Right kidney (tissue), 1 donor: ENCODE measurements around the gene BTG4.

ENCODE experiments used
- DNase-seq: peaks from one replicate; pipeline ENCODE4 v3.0.0-alpha.2; 2016

The BTG4 gene

DNA sequence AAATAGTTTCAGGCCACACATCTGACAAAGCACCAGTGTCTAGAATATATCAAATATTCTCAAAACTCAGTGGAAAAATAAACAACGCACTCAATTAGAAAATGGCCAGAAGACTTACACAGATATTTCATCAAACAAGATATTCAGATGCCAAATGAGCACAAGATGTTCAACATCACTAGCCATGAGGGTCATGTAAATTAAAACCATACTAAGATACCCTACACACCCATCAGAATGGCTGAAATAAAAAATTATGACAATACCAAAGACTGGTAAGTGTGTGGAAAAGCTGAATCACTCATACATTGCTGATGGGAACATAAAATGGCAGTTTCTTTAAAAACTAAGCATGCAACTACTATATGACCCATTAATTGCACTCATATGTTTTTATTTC is 21.7 kb downstream of the BTG4 start:
- DNase-seq = no peak

DNA sequence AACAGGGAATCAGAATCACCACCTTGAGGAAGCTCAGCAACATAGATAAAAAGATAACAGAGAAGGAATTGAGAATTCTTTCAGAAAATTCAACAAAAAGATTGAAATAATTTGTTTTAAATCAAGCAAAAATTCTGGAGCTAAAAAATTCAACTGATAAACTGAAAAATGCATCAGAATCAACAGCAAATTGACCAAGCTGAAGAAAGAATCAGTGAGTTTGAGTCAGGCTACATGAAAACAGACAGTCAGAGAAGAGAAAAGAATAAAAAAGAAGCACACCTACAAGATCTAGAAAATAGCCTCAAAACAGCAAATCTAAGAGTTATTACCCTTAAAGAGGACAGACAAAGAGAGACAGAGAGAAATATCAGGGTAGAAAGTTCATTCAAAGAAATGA is 28.8 kb downstream of the BTG4 start:
- no peak for DNase-seq

DNA sequence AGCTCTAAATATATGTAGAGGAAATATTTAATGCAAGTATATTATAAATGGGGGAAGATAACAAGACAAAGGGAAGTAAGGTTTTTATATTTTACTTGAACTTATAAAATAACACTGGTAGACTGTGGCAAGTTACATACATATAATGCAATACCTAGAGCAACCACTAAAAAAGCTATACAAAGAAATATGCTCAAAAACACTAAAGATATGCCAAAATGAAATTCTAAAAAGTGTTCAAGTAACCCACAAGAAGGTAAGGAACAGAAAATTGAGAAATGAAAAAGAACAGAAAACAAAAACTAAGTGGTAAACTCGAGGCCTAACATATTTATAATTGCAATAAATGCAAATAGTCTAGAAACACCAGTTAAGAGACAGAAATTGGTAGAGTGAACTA is 32.5 kb downstream of the BTG4 start:
- no peak for DNase-seq

DNA sequence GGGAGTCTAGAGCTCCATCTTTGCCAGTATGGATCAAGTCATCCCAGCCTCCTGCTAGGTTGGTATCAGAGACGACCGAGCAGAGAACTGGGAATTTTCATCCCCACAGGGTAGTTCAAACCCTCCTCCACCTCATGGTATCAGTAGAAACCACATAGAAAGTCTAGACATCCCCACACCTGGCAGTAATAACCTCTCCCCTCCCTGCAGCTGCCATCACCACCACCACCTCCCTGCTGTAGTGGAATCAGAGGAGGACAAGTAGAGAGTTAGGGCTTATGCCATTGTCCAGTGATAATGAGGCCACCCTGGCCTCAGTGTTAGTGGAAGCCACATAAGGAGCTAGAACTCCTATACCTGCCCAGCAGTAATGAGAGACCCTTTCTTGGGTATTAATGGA is 34.3 kb downstream of the BTG4 start:
- DNase-seq = no peak

DNA sequence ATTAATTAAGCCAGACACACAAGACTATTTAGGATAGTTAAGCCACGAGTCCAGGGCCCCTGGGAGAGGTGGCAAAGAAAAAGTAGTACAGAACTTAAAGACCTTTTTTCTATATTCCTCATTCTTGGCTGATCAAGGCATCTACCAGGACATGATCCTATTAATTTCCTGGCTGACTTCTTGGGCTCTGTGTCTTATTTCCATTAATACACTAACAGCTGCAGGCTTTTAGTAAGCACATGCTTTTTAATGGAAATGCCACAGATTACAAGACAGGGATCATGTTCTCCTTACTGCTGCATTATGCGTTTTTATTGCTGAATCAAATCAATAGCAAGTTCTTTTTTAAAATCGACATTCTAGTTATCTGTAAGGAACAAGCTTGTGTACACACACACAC is 35.2 kb downstream of the BTG4 start:
- no peak for DNase-seq

DNA sequence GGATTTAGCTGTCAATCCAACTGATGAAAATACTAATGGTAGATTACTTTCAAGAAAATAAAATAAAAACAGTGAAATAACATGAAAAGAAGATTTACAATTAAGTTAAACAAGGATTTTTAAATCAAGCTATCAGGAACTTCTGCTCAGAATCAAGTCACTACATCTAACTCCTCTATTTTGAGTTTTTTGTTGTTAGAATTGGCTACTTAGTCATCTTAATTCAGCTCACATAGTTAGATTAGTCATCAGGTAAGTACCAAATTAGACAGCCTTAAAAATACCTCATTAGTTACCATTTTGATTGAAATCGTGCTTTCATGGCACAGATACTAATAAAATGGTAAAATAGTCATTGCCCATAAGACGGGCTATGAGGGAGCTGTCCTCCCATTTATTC is 35.8 kb downstream of the BTG4 start:
- no peak for DNase-seq

DNA sequence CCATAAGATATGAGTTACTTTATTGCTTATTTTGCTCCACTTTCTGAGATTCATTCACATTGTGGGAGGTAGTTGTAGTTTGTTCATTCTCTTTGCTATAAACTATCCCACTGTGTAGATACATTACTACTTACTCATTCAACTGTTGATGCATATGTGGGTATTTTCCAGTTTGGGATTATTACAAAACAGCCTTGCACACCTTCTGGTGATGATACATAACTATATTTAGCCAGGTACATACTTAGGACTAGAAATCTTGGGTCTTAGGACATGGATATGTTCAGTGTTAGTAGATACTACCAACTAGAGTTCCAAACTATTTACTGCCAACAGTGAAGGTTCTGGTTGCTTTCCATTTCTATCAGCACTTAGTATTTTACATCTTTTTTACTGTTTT is 37.8 kb downstream of the BTG4 start:
- DNase-seq = no peak

DNA sequence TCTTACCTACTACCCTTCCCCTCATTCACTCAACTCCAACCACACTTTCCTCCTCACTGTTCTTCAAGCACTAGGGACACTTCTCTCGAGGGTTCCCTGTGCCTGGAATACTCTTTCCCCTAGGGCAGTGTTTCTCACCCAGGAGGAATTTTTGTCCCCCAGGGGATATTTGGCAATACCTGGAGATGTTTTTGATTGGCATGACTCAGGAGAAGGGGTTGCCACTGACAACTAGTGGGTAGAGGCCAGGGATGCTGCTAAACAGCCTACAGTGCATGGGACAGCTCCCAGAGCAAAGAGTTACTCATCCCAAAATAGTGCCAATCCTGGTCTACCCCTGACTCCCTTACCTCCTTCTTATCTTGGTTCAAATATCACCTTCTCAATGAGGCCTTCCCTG is 40.0 kb downstream of the BTG4 start:
- no peak for DNase-seq

DNA sequence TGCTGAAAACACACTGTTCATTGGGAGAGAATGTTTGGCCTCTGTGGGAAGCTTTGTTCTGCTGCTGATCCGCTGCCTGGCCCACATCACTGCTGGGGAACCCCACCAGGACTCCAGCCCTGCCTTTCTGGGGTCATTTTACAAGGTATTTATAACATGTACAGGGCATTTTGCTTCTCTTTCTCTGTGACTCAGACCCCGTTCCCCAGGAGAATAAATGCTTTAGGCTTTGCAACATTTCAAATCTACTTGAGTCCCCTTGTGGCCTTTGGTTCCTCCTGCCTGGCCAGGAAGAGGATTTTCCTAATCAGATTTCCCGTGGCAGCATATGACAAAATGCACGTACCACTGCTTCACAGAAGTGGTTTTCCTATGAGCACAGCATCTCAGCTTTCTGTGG is 43.0 kb downstream of the BTG4 start:
- DNase-seq = no peak

DNA sequence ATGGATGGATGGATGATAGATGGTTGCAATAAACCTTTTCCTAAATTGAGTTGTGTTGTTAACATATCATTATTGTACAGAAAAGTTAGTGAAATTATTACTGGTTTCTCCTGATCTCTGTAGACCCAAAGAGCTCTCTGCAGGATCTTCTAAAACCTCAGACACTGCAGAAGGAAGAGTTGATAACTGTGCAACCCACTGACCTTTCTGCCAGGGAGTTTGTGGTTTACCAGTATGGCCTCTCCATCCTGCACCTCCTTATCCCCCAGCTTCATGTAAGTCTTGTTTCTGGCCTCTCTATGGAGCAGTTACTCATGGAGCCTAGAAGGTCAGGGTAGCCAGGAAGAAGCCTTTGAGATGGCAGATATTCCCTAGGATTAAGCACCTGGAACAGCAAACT is 45.6 kb downstream of the BTG4 start:
- no peak for DNase-seq

DNA sequence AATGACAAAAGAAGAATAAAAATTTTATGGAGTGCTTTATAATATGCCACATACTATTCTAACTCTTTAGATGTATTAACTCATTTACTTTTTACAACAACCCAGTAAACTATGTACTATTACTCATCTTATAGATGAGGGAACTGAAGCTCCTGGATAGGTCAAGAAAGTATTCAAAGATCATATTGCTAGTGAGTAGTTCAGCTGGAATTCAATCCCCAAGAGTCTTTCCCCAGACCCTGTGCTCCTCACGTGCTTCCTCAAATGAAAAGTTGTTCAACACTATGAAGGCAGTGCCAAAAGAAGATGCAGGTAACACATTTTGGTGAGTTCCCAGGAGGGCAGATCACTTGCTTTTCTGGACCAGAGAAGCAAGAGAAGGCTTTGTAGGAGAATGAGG is 46.8 kb downstream of the BTG4 start:
- no peak for DNase-seq

DNA sequence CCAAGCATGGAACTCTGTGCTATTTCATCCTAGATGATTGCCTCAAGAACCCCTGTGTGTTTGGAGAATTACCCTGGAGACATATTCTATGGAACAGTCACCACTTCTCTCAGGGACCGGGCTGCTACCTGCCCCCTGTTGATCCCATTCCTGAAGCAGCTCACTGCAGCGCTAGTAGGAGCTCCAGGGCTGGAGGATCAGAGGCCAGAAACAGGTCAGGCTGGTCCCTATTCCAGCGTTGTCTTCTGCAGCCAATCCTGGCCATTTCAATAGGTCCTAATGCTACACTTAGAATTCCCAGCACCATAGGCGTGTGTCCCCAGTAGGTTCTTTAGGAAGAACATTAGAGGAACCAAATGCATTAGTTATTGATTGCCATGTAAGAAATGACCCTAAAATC is 48.9 kb downstream of the BTG4 start:
- no peak for DNase-seq

DNA sequence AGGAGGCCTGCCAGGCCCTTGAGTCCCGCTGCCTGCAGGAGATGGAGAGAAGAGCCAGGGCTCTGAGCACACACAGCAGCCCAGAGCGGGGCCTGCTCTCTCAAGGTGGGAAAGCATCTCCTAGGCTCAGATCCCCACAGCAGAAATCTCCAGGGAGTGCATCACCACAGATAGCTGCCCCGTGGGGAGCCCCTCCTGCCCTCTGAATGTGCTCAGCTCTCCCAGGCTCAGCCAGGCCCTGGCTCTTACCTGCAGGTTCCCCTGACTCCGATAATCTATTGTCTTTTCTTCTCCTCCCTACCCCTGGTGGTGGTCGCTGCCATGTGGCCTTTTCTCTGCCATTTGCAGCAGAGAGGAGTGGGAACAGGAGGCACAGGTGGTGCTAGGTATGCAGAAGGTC is 49.9 kb downstream of the BTG4 start:
- no peak for DNase-seq

DNA sequence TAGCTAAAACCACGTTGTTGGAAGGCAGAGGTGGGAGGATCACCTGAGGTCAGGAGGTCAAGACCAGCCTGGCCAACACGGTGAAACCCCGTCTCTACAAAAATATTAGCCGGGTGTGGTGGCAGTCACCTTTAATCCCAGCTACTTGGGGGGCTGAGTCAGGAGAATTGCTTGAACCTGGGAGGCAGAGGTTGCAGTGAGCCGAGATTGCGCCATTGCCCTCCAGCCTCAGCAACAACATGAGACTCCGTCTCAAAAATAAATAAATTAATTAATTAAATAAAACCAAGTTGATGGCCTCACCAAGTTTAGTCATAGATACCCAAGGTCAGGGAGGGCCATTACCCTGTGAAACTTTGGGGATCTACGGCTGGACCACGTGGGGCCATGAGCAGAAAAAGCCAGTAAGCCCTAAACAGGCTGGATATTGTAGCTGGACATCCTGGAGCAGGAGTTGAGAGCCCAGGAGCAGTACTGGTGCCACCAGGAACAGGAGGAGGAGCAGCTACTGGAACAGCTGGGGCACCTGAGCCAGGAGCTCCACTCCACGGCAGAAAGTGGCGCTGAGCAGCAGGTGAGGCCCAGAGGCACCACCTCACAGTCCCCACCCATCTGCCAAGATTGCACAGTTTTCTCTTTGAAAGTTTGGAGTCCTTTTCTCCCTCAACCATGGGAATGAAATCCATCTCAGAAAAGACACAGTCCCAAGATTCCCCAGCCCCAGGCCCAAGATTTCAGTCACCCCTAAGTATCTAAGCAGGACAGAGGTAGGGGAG is 50.5 kb downstream of the BTG4 start:
- DNase-seq = no peak

DNA sequence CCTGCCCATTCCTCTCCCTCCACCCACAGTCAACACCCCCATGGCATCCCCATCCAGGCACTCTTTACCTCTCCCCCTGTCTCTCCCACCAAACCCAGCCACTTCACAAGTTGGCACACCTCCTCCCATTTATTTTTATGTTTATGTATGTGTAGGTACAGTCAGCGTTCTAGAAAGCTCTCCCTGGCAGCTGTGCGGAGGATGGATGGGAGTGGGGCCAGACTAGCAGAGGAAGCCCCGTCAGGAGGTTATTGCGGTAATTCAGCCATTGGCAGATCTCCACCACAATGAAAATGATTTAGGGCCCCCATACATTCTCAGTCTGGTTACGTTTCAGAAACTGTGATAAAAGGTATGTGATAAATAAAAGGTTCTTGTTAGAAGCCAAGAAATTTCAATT is 51.3 kb downstream of the BTG4 start:
- no peak for DNase-seq

DNA sequence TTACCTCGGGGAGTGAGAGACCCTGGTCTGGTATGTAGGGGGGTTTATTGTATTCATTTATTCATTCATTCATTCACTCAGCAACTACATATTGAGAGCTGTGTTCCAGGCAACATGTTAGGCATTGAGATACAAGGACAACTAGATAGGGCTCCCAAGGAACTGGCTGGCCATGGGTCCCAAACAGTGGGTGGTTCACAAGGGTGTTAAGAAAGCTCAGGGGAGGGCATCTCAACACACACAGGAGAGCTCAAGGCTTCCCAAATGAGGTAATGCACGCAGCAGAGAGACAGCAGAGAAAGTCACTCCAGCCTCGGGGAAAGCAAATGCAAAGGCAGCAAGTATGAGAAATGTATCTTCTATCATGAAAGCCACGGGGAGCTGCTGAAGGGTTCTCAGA is 51.8 kb downstream of the BTG4 start:
- no peak for DNase-seq

DNA sequence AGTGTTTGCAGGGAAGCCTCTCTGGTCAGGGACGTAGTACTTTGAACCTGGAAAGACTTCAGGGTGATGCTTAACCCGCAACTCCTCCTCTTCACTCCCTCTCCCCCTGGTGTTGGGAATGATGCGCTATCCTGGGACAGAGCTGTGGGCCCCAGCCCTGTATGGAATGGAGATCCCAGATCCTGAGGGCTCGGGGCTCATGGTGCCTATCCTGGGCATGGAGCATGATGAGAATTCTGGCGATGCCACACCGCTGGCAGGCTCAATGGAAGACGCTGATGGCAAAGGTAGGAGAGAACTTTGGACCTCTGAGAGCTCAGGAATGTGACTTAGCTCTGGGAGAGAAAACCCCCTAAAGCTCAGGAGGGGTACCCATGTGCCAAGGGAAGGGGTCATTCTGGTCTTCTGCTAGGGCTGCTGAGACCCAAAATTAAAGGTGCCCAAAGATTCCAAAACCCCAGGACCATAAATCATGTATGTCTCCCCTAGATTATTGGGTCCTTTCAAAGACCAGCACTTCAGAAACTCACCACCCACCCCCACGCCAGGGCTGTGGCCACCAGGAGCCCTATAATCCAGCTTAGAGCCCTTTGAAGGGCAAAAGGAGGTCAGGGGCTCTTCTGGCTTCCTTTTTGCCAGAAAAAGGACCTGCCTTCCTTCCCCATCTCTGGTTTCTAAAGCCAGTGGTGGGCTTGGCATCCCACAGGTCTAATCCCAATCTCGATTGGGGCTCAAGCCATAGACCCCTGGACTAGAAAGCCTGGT is 52.5 kb downstream of the BTG4 start:
- DNase-seq = no peak

DNA sequence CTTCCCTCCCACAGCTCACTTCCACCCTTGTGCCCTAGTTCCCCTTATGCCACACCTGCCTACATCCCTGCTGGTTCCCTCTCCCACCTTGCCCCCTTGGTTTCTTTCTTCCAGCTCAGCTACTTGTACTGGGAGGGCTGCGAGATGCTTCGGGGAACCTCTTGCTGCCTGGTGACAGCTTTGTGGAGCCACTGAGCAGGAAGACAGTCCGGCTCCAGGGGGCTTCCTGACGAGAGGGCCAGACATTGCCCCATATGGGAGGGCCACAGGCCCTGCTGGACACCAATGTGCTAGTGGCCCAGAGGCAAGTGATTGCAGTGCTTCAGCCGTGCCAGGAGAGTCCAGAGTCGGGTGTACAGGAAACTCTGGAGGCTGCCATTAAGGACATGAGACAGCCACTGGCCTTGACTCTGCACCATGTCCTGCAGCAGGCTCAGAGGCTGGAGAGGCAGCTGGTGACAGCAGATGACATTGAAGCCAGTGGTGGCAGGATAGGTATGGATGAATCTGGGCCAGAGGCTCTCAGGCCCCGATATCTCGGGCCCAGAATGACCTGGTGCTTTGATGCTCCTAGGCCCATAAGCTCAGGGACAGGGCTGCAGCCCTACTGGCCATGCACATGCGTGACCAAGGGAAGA is 54.3 kb downstream of the BTG4 start:
- DNase-seq = no peak

DNA sequence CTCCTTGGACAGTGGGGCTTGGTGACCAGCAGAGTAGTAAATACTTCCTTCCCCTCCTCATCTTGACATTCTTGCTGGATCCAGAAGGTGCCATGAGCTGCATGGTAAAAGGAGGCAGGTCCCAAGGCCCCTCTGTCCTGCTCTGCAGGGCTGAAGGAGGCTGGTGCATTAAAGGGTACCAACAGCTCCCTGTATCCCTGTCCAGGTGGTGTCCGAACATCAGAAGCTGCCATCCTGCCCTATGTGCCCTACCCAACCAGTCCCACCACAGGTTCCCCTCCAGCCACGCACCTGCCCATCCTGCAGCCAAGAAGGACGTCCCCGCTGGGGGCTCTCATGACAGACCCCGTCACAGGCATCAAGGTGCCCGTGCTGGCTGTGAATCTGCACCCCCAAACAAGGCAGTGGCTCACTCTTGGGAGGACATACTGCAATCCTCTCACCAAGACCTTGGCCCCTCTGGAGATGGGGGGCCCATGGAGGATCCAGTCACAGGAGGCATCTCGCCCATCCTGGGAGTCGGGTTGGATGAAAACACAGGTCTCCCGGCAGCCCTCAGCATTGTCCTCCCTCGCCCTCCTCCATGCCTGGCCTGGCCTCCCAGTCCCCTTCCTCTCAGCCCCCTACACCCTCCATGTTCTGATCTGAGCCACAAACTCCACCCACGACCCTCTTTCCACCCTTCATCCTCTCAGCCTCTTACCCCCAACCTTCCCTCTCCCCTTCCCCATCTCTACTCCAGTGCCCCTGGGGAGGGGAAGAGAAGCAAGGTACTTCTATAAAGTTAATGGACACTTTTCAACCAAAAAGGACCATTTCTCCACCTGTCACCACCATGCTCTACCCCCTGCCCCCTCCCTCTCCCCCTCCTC is 55.1 kb downstream of the BTG4 start:
- DNase-seq = no peak

DNA sequence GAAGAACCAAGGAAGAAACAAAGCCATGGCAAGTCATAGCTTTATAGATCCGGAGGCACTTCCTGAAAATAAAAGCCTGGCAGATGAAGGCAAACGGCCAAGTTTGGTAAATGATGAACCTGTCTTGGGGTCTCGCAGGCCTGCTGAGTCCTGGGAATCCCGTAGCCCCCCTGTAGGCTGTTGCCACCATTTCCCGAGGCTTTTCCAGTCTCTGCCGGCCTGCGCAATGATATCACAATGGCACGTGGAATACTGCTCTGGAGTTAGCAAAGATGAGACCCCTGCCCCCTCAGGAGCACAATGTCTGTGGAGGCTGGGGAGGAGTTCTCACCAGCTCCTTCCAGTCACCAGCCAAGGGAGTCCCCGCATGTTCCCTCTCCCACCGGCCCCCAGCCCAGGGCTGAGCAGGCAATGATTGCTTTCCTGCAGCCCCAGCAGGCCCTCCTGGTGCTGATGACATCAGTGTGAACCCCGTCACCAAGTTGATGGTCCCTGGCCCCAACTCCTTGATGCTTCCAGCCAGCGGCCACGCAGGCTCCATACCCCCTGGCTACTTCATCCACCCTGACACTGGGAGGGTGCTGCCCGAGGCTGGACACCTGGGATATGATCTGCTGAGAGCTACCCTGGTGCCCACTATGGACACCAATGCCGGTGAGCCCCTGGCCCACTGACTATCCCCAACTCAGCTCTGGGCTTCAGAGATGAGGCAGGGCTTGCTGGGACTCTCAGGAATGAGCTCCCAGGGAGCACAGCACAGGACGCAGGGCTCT is 55.9 kb downstream of the BTG4 start:
- no peak for DNase-seq

DNA sequence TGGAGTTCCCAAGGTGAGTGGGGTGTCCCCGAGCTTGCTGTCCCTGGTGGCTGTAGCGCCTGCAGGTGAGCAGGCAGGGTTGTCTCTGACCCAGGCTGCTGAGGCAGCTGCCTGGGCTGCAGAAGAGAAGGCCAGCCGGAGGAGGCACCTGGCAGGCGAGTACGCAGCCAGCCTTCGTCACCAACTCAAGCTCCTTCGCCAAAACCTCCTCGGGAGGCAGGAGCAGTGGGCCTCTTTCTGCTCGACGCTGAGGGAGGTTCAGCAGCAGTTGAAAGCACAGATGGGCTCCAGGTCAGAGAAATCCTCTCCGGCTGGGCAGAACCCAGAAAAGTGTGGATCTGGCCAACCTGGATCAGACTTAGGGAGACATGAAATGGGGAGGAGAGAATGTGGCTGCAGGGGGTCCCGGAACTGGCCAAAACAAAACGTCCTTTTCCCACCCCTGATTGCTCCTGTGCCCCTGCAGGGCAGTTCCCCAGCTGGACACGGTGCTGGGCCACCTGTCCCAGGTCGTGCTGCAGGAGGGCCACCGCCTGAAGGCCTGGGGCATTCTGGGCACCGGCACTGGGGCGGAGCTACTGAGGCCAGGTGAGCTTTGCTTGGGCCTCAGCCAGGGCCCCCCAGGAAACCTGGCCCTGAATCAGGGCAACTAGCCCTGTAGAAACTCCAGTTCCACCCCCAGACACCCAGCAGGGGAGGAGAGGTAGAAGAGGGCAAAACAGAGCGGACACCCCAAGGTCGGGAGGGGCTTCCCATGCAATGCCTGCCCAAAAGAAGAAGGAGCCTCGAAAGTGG is 56.7 kb downstream of the BTG4 start:
- no peak for DNase-seq
